ENCODE data around the gene LUC7L2.
A peak's percentile ranks its signal among the peaks of the same experiment; 100 is the strongest.

The LUC7L2 gene

GRCh38 chr7:139358541-139359365 lies 941 bp upstream of the LUC7L2 start:
- H3K4me3 ChIP-seq (ENCODE audit: low read length), result peak overlapping the region; percentile 91
- H3K79me2 ChIP-seq (ENCODE audit: low read length), result peaks cover 46% of the 10 kb centered on the region
- H3K9me2 ChIP-seq (replicated peaks; ENCODE audit: insufficient read depth, low read length), result no peaks in the 10 kb centered on the region
- no peaks in the 10 kb centered on the region; the same call in 1 of the 2 replicates for H3K36me3 ChIP-seq (replicated peaks; ENCODE audit: insufficient read depth, low read length)
- peak; percentile 77 for DNase-seq
- no peaks in the 10 kb centered on the region for H3K27me3 ChIP-seq (replicated peaks; ENCODE audit: insufficient read depth, low read length)
- H3K9ac ChIP-seq (ENCODE audit: low read length), result peak overlapping the region; percentile 94
- TF ChIP-seq EZH2 (optimal IDR thresholded peaks at IDR 0.05; ENCODE audit: low read depth, low read length) (no peak), EZH2phosphoT487 (IDR thresholded peaks at IDR 0.05; ENCODE audit: low read length) (no peak)
- TF ChIP-seq, protein P1, sequence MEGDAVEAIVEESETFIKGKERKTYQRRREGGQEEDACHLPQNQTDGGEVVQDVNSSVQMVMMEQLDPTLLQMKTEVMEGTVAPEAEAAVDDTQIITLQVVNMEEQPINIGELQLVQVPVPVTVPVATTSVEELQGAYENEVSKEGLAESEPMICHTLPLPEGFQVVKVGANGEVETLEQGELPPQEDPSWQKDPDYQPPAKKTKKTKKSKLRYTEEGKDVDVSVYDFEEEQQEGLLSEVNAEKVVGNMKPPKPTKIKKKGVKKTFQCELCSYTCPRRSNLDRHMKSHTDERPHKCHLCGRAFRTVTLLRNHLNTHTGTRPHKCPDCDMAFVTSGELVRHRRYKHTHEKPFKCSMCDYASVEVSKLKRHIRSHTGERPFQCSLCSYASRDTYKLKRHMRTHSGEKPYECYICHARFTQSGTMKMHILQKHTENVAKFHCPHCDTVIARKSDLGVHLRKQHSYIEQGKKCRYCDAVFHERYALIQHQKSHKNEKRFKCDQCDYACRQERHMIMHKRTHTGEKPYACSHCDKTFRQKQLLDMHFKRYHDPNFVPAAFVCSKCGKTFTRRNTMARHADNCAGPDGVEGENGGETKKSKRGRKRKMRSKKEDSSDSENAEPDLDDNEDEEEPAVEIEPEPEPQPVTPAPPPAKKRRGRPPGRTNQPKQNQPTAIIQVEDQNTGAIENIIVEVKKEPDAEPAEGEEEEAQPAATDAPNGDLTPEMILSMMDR (IDR thresholded peaks at IDR 0.05; ENCODE audit: low read length), result no peak
- no peaks in the 10 kb centered on the region for H3K9me3 ChIP-seq (replicated peaks; ENCODE audit: insufficient read depth, low read length)
- H4K20me1 ChIP-seq (ENCODE audit: insufficient read depth, low read length), result peaks cover 32% of the 10 kb centered on the region
- H2AFZ ChIP-seq (ENCODE audit: low read length), result peak overlapping the region; percentile 55
- peaks cover 16% of the 10 kb centered on the region; the same call in 1 of the 2 replicates for H3K4me1 ChIP-seq (ENCODE audit: low read length)
- H3K27ac ChIP-seq (ENCODE audit: low read length), result peak overlapping the region; percentile 93
- peak overlapping the region; percentile 69 for H3K4me2 ChIP-seq (ENCODE audit: low read depth, low read length)
- H3F3A ChIP-seq (ENCODE audit: insufficient read depth, low read length), result peaks cover 26% of the 10 kb centered on the region

DNA sequence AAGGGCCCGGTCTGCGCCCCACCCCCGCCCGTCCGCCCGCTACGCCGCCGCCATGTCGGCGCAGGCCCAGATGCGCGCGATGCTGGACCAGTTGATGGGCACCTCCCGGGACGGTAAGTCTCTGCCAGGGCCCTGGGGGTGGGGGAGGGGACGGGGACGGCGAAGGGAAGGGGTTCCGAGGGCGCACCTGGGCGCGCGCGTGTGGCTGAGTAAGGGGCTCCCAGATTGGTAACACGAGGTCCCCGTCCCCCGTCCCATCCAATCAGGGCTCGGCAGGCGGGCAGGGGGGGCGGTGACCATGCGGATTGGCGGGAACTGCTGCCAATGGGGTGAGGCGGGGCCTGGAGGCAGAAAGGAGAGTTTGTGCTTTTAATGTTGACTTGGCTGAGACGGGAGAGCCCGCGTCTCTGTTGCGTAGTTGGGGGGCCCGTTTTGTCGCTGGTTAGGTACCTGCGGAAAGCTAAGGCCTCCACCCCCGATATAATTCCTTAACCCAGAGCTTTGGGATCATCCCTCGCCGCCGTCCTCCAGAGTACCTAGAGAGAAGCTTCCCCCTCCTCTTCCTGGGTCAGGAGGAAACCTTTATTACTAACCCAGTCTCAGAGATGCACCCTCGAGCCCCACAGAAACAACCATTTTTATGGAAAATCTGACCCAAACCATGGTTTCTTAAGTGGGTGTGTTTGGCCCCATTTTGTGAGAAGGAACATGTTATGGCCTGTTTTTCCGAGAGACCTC lies 685 bp downstream of the LUC7L2 start:
- peak; percentile 98 for DNase-seq
- Histone ChIP-seq H4K20me1 (ENCODE audit: insufficient read depth, low read length) (peaks cover 46% of the 10 kb centered on the region), H3K79me2 (ENCODE audit: low read length) (peaks cover 62% of the 10 kb centered on the region), H3K36me3 (replicated peaks; ENCODE audit: insufficient read depth, low read length) (peaks cover 5% of the 10 kb centered on the region; the same call in 1 of the 2 replicates), H3K4me3 (ENCODE audit: low read length) (peak overlapping the region; percentile 91), H3K9ac (ENCODE audit: low read length) (peak overlapping the region; percentile 94), H3F3A (ENCODE audit: insufficient read depth, low read length) (peaks cover 26% of the 10 kb centered on the region), H3K9me3 (replicated peaks; ENCODE audit: insufficient read depth, low read length) (no peaks in the 10 kb centered on the region), H2AFZ (ENCODE audit: low read length) (no peak overlapping the region), H3K27ac (ENCODE audit: low read length) (peak overlapping the region; percentile 93), H3K4me2 (ENCODE audit: low read depth, low read length) (peak overlapping the region; percentile 68), H3K9me2 (replicated peaks; ENCODE audit: insufficient read depth, low read length) (no peaks in the 10 kb centered on the region), H3K4me1 (ENCODE audit: low read length) (peaks cover 16% of the 10 kb centered on the region; the same call in 1 of the 2 replicates), H3K27me3 (replicated peaks; ENCODE audit: insufficient read depth, low read length) (no peaks in the 10 kb centered on the region)
- TF ChIP-seq, protein P1 (IDR thresholded peaks at IDR 0.05; ENCODE audit: low read length), result no peak
- no peak for TF ChIP-seq EZH2phosphoT487 (IDR thresholded peaks at IDR 0.05; ENCODE audit: low read length)
- TF ChIP-seq EZH2 (optimal IDR thresholded peaks at IDR 0.05; ENCODE audit: low read depth, low read length), result no peak

GRCh38 chr7:139360948-139361307 lies 1.2 kb downstream of the LUC7L2 start:
- H3K9me2 ChIP-seq (replicated peaks; ENCODE audit: insufficient read depth, low read length), result no peaks in the 10 kb centered on the region
- peak overlapping the region; percentile 94 for H3K9ac ChIP-seq (ENCODE audit: low read length)
- peaks cover 68% of the 10 kb centered on the region for H3K79me2 ChIP-seq (ENCODE audit: low read length)
- no peaks in the 10 kb centered on the region for H3K9me3 ChIP-seq (replicated peaks; ENCODE audit: insufficient read depth, low read length)
- peak overlapping the region; percentile 93; the same call in 1 of the 2 replicates for H3K27ac ChIP-seq (ENCODE audit: low read length)
- peaks cover 52% of the 10 kb centered on the region for H4K20me1 ChIP-seq (ENCODE audit: insufficient read depth, low read length)
- no peak for DNase-seq
- H3F3A ChIP-seq (ENCODE audit: insufficient read depth, low read length), result peaks cover 26% of the 10 kb centered on the region
- no peak for TF ChIP-seq EZH2phosphoT487 (IDR thresholded peaks at IDR 0.05; ENCODE audit: low read length)
- TF ChIP-seq EZH2 (optimal IDR thresholded peaks at IDR 0.05; ENCODE audit: low read depth, low read length), result no peak
- TF ChIP-seq, protein P1 (IDR thresholded peaks at IDR 0.05; ENCODE audit: low read length), result no peak
- peak overlapping the region; percentile 68 for H3K4me2 ChIP-seq (ENCODE audit: low read depth, low read length)
- peaks cover 5% of the 10 kb centered on the region; the same call in 1 of the 2 replicates for H3K36me3 ChIP-seq (replicated peaks; ENCODE audit: insufficient read depth, low read length)
- no peaks in the 10 kb centered on the region for H3K27me3 ChIP-seq (replicated peaks; ENCODE audit: insufficient read depth, low read length)
- H3K4me3 ChIP-seq (ENCODE audit: low read length), result peak overlapping the region; percentile 91
- H3K4me1 ChIP-seq (ENCODE audit: low read length), result peaks cover 16% of the 10 kb centered on the region; the same call in 1 of the 2 replicates
- H2AFZ ChIP-seq (ENCODE audit: low read length), result no peak overlapping the region

All from MM.1S (cell line).